ENCODE measurements around the gene RPS6KC1. TPM values are rescaled to one million over a fixed set of nuclear protein-coding genes. Genes with fewer than 3 reads are reported as not detected.

RPS6KC1 gene
- total RNA-seq, 2 experiments from 2014 or later: 9.4 to 10.7 TPM

DNA sequence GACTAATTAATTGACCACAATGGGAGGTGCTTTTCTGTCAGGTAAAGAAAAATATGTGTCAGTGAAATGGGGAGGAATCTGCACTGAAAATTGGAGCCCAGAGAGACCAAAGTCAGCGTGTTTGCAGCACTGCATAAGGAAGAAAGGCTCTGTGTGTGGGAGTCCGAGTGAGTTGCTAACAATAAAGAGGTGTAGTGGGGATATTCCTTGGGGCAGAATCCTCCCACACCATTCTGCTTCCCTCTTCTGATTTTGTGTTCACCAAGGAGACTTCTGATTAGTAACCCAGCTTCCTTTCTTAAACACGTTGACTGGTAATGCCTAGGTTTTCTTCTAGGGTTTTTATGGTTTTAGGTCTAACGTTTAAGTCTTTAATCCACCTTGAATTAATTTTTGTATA, 240.5 kb downstream of the RPS6KC1 start:
- no TSS peak for BruUV-seq (replicated peaks)
- no peak for DNase-seq (ENCODE audit: low spot score)
- intact Hi-C loops (cut with micrococcal nuclease; ENCODE audit: unreplicated experiment): no loop called here
- TF ChIP-seq EZH2phosphoT487 (IDR thresholded peaks at IDR 0.05; ENCODE audit: borderline replicate concordance, low read depth, low read length): no peak
- TF ChIP-seq, protein P1, sequence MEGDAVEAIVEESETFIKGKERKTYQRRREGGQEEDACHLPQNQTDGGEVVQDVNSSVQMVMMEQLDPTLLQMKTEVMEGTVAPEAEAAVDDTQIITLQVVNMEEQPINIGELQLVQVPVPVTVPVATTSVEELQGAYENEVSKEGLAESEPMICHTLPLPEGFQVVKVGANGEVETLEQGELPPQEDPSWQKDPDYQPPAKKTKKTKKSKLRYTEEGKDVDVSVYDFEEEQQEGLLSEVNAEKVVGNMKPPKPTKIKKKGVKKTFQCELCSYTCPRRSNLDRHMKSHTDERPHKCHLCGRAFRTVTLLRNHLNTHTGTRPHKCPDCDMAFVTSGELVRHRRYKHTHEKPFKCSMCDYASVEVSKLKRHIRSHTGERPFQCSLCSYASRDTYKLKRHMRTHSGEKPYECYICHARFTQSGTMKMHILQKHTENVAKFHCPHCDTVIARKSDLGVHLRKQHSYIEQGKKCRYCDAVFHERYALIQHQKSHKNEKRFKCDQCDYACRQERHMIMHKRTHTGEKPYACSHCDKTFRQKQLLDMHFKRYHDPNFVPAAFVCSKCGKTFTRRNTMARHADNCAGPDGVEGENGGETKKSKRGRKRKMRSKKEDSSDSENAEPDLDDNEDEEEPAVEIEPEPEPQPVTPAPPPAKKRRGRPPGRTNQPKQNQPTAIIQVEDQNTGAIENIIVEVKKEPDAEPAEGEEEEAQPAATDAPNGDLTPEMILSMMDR (conservative IDR thresholded peaks at IDR 0.05; ENCODE audit: low read length): no peak
- no peaks in the 10 kb centered on the region for H3K4me1 ChIP-seq (ENCODE audit: insufficient read depth, low read length, poor library complexity, severe bottlenecking)
- no peak overlapping the region for H2AFZ ChIP-seq (ENCODE audit: low read length)
- H4K20me1 ChIP-seq (ENCODE audit: insufficient read depth, low read length): no peaks in the 10 kb centered on the region
- H3K9me2 ChIP-seq (ENCODE audit: insufficient read depth, low read length): no peaks in the 10 kb centered on the region
- no peaks in the 10 kb centered on the region for H3K36me3 ChIP-seq (ENCODE audit: insufficient read depth, low read length)
- ChIA-PET POLR2A (no interaction called here), CTCF (ENCODE audit: unreplicated experiment) (no interaction called here)
- no peak overlapping the region for H3K4me3 ChIP-seq (ENCODE audit: low read depth, low read length, poor library complexity, severe bottlenecking)
- no peaks in the 10 kb centered on the region for H3K9me3 ChIP-seq (ENCODE audit: low read length)
- no peaks in the 10 kb centered on the region for H3K79me2 ChIP-seq (ENCODE audit: insufficient read depth, low read depth, low read length)
- H3K4me2 ChIP-seq (ENCODE audit: low read length): no peak overlapping the region
- H3K27ac ChIP-seq (ENCODE audit: low read depth, low read length, poor library complexity, severe bottlenecking): no peak overlapping the region

DNA sequence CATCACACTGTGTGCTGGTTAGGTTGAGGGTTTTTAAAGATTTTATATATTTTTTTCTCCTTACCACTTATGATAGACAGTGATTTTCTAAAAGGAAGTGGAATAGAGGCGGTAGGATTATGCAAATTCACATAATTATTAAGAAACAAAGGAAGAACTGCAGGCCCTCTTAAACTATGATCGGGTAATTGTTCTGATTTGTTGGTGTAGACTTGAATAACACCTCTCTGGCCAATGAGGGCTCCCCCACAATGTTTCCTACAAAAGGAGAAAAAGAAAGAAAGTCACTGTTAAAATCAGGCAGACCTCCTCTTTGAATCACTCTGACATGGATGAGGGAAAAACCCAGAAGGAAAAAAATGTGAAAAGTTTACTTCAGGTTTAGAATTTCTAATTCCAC, 241.6 kb downstream of the RPS6KC1 start:
- TF ChIP-seq EZH2phosphoT487 (IDR thresholded peaks at IDR 0.05; ENCODE audit: borderline replicate concordance, low read depth, low read length): no peak
- TF ChIP-seq, protein P1 (conservative IDR thresholded peaks at IDR 0.05; ENCODE audit: low read length): no peak
- Histone ChIP-seq H3K4me1 (ENCODE audit: insufficient read depth, low read length, poor library complexity, severe bottlenecking) (no peaks in the 10 kb centered on the region), H4K20me1 (ENCODE audit: insufficient read depth, low read length) (no peaks in the 10 kb centered on the region), H3K27ac (ENCODE audit: low read depth, low read length, poor library complexity, severe bottlenecking) (no peak overlapping the region), H3K79me2 (ENCODE audit: insufficient read depth, low read depth, low read length) (no peaks in the 10 kb centered on the region), H3K9me3 (ENCODE audit: low read length) (no peaks in the 10 kb centered on the region), H3K4me2 (ENCODE audit: low read length) (no peak overlapping the region), H3K36me3 (ENCODE audit: insufficient read depth, low read length) (no peaks in the 10 kb centered on the region), H2AFZ (ENCODE audit: low read length) (no peak overlapping the region), H3K4me3 (ENCODE audit: low read depth, low read length, poor library complexity, severe bottlenecking) (no peak overlapping the region), H3K9me2 (ENCODE audit: insufficient read depth, low read length) (no peaks in the 10 kb centered on the region)
- ChIA-PET POLR2A (no interaction called here), CTCF (ENCODE audit: unreplicated experiment) (no interaction called here)
- no TSS peak for BruUV-seq (replicated peaks)
- DNase-seq (ENCODE audit: low spot score): no peak
- intact Hi-C loops (cut with micrococcal nuclease; ENCODE audit: unreplicated experiment): no loop called here

DNA sequence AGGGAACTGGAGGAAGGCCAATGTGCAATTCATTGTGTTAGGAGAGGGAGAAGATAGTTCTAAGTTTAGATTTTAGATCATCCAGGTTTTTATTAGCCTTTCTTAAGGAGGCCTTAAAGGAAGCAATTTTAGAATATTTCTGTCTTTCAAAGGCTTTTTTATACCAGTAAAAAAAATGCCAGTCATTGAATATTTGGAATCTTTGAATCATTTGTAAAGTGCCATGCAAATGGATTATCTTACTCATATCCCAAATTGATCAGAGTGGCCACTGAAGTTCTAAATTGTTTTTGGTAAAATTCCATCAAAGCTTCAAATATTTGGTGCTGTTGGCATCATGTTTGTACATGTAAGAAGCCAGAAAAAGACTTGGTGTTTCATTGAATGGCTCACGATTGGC, 244.8 kb downstream of the RPS6KC1 start:
- H3K36me3 ChIP-seq (ENCODE audit: insufficient read depth, low read length): no peaks in the 10 kb centered on the region
- H3K9me3 ChIP-seq (ENCODE audit: low read length): no peaks in the 10 kb centered on the region
- H3K79me2 ChIP-seq (ENCODE audit: insufficient read depth, low read depth, low read length): no peaks in the 10 kb centered on the region
- no peak overlapping the region for H3K4me2 ChIP-seq (ENCODE audit: low read length)
- no peak for DNase-seq (ENCODE audit: low spot score)
- H3K9me2 ChIP-seq (ENCODE audit: insufficient read depth, low read length): no peaks in the 10 kb centered on the region
- CTCF ChIA-PET (ENCODE audit: unreplicated experiment): no interaction called here
- H3K27ac ChIP-seq (ENCODE audit: low read depth, low read length, poor library complexity, severe bottlenecking): no peak overlapping the region
- H2AFZ ChIP-seq (ENCODE audit: low read length): no peak overlapping the region
- no peak for TF ChIP-seq EZH2phosphoT487 (IDR thresholded peaks at IDR 0.05; ENCODE audit: borderline replicate concordance, low read depth, low read length)
- TF ChIP-seq, protein P1 (conservative IDR thresholded peaks at IDR 0.05; ENCODE audit: low read length): no peak
- no TSS peak for BruUV-seq (replicated peaks)
- intact Hi-C loops (cut with micrococcal nuclease; ENCODE audit: unreplicated experiment): no loop called here
- POLR2A ChIA-PET: interaction anchor here (0.7 kb wide), 1 partner anchor 16 kb away, joined by 3 read pairs; no protein-coding TSS in a partner anchor
- no peak overlapping the region for H3K4me3 ChIP-seq (ENCODE audit: low read depth, low read length, poor library complexity, severe bottlenecking)
- no peaks in the 10 kb centered on the region for H4K20me1 ChIP-seq (ENCODE audit: insufficient read depth, low read length)
- H3K4me1 ChIP-seq (ENCODE audit: insufficient read depth, low read length, poor library complexity, severe bottlenecking): no peaks in the 10 kb centered on the region
